ENCODE data around the gene RGS7. TPM values are rescaled to one million over a fixed set of nuclear protein-coding genes. Genes with fewer than 3 reads are reported as not detected.

Gene RGS7
- total and polyA plus RNA-seq, 7 donors, result 0.04 TPM; not detected in 6

DNA sequence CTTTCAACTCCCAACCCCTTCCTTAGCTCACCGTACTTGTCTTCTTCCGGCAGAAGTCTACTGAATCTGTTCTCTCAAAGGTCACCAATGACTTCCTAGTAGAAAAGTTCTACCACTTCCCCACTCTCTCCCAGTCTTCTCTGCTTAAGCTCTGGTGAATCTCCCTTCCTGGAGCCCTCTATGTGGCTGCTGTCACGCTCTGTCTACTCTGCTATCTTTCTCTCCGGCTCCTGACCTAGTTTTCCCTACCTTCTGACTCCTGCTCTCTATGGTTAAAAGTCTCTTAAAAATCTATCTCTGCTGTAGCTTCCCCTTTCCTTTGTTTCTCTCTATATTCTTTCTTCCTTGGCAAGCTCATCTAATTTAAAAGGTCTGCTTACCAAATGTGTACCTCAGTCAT lies 394.9 kb downstream of the RGS7 start:
- DNase-seq, result no peak
- Histone ChIP-seq H3K4me3 (no peak overlapping the region), H3K27ac (no peak overlapping the region), H3K36me3 (ENCODE audit: insufficient read depth in 1 of 2, low read depth in 1 of 2) (no peaks in the 10 kb centered on the region), H3K9me3 (no peaks in the 10 kb centered on the region), H3K27me3 (ENCODE audit: insufficient read depth in 3 of 3, low read length in 2 of 3) (no peaks in the 10 kb centered on the region), H3K4me1 (no peaks in the 10 kb centered on the region)
- ATAC-seq, result no peak
- intact Hi-C loops (cut with DNase I), result no loop called here
- no peak for TF ChIP-seq CTCF (IDR thresholded peaks at IDR 0.05)
- 81 to 84% (median 83%) methylated on average over 4 of the region's 4 CpGs for WGBS, 3 donors

- 67 to 69% (median 69%) methylated on average over 2 of the region's 2 CpGs for WGBS, 3 donors
- H3K36me3 ChIP-seq (ENCODE audit: insufficient read depth in 1 of 2, low read depth in 1 of 2), result no peaks in the 10 kb centered on the region
- H3K9me3 ChIP-seq, result peaks cover 5% of the 10 kb centered on the region
- intact Hi-C loops (cut with DNase I), result no loop called here
- H3K4me3 ChIP-seq, result no peak overlapping the region
- ATAC-seq (no peak), DNase-seq (no peak)
- no peak overlapping the region for H3K27ac ChIP-seq
- no peaks in the 10 kb centered on the region for H3K27me3 ChIP-seq (ENCODE audit: insufficient read depth in 3 of 3, low read length in 2 of 3)
- no peak for TF ChIP-seq CTCF (IDR thresholded peaks at IDR 0.05)
- H3K4me1 ChIP-seq, result no peaks in the 10 kb centered on the region
Measured at GRCh38 chr1:240956424-240956823, 400.6 kb downstream of the RGS7 start.

- intact Hi-C loops (cut with DNase I), result no loop called here
- Histone ChIP-seq H3K36me3 (ENCODE audit: insufficient read depth in 1 of 2, low read depth in 1 of 2) (no peaks in the 10 kb centered on the region), H3K27me3 (ENCODE audit: insufficient read depth in 3 of 3, low read length in 2 of 3) (no peaks in the 10 kb centered on the region), H3K9me3 (peaks cover 5% of the 10 kb centered on the region), H3K27ac (no peak overlapping the region), H3K4me3 (no peak overlapping the region), H3K4me1 (no peaks in the 10 kb centered on the region)
- DNase-seq (no peak), ATAC-seq (no peak)
- WGBS, 3 donors, result 45% methylated on average over 2 of the region's 2 CpGs
- TF ChIP-seq CTCF (IDR thresholded peaks at IDR 0.05), result no peak
Measured at GRCh38 chr1:240956020-240956419, 401.0 kb downstream of the RGS7 start.

GRCh38 chr1:240947438-240948224 lies 409.4 kb downstream of the RGS7 start:
- Histone ChIP-seq H3K4me3 (no peak overlapping the region), H3K27me3 (ENCODE audit: insufficient read depth in 3 of 3, low read length in 2 of 3) (no peaks in the 10 kb centered on the region), H3K27ac (no peak overlapping the region), H3K9me3 (no peaks in the 10 kb centered on the region), H3K36me3 (ENCODE audit: insufficient read depth in 1 of 2, low read depth in 1 of 2) (no peaks in the 10 kb centered on the region), H3K4me1 (no peaks in the 10 kb centered on the region)
- intact Hi-C loops (cut with DNase I), result loop anchor here in 1 of 2 donors (5.0 kb wide), 1 partner anchor 215 kb away; no protein-coding TSS in a partner anchor
- ATAC-seq (no peak), DNase-seq (no peak)
- 82 to 89% (median 84%) methylated on average over 9 of the region's 9 CpGs for WGBS, 3 donors
- TF ChIP-seq CTCF (IDR thresholded peaks at IDR 0.05), result no peak

All from psoas muscle (tissue), 8 donors.